NCI-H446 treated with DMSO at 0.1 percent for 48 hours (cell line): Measurements from ENCODE around the gene DNAH14.
"Not testable (repeated sequence)": the region's sequence is repeated elsewhere in the genome, so short reads cannot be mapped to it uniquely, and the experiment has no call there.

Experiments
- DNase-seq: peaks from one replicate; lab custom pipeline; 2025; lab: John Stamatoyannopoulos, UW

The DNAH14 gene

DNA sequence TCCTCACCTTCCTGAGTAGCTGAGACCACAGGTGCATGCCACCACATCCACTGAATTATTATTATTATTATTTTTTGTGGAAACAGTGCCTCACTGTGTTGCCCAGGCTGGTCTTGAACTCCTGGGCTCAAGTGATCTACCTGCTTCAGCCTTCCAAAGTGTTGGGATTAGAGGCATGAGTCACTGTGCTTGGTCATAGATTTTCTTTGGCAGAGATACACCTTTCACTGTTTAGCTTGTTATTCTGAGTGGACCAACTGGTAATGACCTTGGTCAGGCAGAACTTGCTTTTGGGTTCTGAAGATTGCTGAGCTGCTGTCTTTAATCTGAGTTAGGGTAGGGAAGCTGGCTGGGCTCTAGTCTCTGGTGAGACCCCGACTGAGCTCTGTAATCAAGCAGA lies 66.8 kb downstream of the DNAH14 start:
- no peak for DNase-seq

DNA sequence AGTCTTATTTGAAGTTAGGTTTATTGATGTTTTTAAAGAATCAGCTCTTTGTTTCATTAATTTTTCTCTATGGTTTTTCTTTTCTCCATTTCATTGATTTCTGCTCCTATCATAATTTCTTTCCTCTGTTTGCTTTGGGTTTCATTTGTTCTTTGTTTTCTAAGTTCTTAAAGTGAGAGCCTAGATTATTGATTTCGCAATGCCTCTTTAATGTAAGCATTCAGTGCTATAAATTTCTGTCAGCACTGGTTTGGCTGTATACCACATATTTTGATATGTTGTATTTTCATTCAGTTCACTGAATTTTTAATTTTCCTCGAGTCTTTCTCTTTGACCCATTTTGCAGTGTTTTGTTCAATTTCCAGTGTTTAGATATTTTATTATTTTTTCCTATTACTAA lies 68.7 kb downstream of the DNAH14 start:
- DNase-seq, result no peak

DNA sequence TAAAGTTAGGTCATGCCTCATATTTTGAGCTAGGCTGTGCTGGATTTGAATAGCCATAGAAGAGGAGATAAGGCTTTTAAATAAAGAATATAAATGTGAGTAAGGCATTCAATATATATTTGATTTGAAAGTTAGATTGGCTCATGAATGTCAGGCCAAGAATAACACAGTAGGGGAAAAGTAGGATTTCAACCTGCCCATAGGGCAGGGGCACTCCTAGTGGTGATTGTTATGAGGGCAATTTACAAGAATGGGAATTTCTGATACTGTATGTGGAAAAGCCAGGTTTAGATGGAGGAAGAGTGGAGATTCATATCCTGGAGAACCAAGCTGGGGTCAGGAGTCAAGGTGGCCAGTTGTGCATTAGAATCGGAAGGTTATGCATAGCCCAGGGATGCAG lies 74.9 kb downstream of the DNAH14 start:
- no peak for DNase-seq

DNA sequence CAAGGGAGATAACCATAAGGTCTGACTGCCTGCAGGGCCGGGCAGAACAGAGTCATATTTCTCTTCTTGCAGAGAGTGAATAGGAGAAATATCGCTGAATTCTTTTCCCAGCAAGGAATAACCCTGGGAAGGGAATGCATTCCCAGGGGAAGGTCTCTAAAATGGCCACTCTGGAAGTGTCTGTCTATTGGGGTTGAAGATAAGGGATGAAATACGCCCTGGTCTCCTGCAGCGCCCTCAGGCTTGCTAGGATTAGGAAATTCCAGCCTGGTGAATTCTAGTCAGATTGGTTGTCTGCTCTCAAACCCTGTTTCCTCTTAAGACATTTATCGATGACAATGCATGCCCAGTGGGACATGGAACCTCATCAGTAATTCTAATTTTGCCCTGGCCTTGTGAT lies 76.9 kb downstream of the DNAH14 start:
- DNase-seq, result not testable (repeated sequence)

DNA sequence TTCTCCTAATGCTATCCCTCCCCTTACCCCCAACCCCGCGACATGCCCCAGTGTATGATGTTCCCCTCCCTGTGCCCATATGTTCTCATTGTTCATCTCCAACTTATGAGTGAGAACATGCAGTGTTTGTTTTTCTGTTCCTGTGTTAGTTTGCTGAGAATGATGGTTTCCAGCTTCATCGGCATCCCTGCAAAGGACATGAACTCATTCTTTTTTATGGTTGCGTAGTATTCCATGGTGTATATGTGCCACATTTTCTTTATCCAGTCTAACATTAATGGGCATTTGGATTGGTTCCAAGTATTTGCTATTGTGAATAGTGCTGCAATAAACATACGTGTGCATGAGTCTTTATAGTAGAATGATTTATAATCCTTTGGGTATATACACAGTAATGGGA lies 78.6 kb downstream of the DNAH14 start:
- not testable (repeated sequence) for DNase-seq

DNA sequence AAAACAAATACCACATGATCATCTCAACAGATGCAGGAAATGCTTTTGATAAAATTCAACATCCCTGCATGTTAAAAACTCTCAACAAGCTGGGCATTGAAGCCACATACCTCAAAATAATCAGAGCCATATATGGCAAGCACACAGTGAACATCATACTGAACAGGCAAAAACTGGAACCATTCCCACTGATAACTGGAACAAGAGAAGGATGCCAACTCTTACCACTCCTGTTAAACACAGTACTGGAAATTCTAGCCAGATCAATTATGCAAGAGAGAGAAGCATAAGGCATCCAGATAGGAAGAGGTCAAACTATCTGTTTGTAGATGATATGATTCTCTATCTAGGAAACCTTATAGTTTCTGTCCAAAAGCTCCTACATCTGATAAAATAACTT lies 91.6 kb downstream of the DNAH14 start:
- no peak for DNase-seq

DNA sequence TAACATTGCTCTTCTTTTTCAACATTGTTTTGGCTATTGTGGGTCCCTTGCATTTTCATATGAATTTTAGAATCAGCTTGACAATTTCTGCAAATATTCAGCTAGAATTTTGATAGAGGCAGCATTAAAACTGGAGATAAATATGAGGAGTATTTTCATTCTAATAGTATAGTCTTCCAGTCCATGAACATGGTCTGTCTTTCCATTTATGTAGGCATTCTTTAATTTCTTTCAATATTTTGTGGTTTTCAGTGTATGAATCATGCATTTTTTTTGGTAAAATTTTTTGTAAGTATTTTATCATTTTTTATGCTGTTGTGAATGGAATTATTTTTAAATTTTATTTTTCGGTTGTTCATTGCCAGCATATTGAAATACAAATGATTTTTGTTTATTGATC lies 97.2 kb downstream of the DNAH14 start:
- DNase-seq, result no peak

DNA sequence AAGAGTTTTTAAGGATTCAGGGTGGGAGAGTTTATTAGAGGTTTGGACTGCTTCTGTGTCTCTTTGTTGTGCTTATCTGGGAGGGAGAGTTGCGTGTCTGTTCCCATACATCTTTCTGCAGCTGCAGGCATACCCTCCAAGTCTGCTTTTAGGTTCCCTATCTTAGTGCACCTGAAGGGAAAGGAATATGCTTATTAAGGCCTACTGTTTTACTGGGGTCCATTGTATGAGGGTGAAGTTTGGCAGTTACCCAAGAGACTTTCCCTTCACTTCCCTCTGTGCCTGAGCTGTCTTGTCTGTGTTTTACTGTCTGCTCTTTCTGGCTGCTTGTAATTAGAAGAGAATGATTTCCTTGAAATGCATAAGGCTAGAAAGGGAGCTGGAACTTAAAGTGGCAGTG lies 107.0 kb downstream of the DNAH14 start:
- not testable (repeated sequence) for DNase-seq

DNA sequence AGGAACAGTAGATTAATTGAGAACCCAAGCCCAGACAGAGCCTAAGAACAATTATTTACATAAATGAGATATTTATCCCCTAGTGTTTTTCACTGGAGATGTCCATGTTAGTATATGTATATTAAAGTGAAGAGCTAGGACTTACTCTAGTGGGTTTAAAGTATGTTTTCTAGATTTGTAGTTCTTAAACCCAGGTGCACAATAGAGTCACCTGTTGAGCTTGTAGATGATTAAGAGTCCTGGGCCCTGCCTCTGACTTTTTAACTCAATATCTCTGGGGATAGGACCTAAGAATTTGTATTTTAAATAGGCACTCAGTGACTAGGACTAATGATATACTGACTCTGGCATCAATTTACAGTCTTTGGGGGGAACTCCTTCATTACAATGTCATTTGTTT lies 112.8 kb downstream of the DNAH14 start:
- DNase-seq, result no peak

DNA sequence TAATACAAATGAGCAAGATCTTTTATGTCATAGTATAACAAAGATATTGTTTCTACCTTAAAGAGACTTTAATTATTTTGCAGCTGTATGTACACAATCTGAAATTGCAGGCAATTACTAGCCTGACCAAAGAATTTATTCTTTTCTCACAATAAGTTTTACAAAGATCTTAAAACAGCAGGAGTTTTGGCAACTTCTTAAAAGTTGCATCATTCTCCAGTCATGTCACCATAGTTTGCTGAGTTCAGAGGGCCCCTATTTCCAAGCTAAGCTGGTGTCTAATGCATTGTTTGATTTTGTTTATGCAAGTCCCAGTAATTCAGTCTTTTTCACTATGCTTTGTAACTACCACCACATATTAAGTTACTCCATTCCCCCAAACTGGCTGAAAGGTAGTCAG lies 114.8 kb downstream of the DNAH14 start:
- no peak for DNase-seq

DNA sequence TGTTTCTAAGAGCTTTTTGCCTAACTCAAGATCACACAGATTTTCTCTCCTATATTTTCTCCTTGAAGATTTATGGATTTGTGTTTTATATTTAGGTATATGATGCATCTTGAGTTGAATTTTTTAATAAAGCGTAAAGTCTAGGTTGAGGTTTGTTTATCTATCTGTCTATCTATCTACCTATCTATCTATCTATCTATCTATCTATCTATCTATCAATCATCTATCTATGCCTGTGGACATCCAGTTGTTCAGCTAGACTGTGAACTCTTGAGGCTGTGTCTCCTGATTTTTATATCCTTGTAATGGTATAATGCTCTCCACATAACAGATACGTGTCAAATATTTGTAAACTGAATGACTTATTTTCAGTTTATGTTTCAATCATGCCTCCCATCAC lies 120.1 kb downstream of the DNAH14 start:
- DNase-seq, result no peak

DNA sequence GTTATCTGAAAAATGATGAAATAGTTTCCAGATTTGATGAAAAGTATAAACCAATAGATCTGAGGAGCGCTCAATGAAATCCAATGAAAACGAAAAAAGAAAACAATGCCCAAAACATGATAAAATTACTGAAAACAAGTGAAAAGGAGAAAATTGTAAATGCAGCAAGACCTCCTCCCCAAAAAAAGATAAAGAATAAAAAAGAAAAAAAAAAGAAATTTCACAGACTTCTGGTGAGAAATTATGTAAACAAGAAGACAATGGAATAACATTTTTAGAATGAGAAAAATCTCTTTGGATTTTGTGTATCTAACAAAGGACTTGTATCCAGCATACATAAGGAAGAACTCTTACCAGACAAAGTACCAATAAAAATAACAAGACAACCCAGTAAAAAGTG lies 134.2 kb downstream of the DNAH14 start:
- no peak for DNase-seq

DNA sequence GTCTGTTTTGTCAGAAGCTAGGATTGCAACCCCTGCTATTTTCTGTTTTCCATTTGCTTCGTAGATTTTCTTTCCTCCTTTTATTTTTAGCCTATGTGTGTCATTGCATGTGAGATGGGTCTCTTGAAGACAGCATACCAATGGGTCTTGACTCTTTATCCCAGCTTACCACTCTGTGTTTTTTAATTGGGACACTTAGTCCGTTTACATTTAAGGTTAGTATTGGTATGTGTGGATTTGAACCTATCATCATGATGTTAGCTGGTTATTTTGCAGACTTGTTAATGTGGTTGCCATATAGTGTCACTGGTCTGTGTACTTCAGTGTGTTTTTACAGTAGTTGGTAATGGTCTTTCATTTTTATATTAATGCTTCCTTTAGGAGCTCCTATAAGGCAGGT lies 141.5 kb downstream of the DNAH14 start:
- DNase-seq, result no peak

DNA sequence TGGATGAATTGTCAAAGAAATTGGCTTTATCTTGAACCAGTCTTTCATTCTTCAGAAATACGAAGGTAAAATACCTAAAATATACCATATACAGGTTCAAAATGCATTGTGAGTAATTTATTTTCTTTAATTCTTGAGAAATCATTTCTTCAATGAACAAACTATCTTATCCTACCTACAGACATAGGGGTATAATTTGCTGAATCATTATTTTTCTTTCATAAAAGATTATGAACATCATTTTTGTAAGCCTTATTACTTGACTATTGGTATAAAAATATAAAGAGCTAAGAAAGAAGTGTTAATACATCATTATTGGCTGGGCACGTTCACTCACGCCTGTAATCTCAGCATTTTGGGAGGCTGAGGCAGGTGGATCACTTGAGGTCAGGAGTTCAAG lies 167.7 kb downstream of the DNAH14 start:
- no peak for DNase-seq

DNA sequence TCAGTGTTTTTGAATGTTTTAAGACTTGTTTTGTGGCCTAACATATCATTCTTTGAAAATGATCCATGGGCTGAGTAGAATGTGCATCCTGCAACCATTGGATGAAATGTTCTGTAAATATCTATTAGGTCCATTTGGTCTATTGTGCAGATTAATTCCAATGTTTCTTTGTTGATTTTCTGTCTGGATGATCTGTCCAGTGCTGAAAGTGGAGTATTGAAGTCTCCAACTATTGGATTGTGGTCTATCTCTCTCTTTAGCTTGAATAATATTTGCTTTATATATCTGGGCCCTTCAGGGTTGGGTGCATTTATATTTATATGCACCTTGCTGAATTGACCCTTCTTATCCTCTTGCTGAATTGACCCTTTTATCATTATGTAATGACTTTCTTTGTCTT lies 181.5 kb downstream of the DNAH14 start:
- no peak for DNase-seq

DNA sequence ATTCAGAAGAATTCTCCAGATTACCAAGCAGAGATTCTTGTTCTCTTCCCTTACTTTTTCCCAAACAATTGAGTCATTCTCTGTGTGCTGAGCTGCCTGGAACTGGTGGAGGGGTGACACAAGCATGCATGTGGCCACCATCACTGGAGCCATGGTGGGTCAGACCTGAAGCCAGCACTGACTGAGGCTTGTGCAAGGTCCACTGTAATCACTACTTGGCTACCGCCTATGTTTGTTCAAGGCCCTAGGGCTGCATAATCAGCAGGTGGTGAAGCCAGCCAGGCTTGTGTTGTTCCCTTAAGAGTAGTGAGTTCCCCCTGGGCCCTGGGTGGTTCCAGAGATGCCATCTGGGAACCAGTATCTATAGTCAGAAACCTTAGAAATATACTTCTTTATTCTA lies 183.8 kb downstream of the DNAH14 start:
- no peak for DNase-seq

DNA sequence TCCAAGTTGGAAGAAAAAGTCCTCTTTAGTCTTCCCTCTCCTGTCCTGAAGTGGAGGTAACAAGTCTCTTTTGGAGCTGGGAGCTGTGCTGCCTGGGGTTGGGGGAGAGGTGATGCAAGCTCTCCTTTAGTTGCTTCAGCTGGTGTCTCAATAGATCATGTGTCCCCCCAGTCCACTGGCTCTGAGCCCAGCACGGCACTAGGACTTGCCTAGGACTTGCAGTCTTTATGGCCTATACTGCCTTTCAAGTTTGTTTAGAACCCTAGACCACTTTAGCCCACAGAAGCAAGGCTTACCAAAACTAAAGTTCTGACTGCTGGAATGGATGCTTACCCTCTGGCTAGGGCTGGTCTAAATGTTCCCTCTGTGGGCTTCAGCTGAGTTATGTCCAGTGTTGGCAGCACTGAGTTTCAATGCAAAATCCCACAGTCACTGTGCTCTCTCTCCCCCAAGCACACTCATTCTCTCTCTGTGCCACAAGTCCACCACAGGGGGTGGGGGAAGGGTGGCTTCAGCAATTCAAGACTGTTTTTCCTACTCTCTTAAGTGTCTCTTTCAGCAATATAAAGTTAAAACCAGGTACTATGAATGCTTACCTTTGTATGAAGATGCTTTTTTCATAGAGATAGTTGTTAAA lies 185.0 kb downstream of the DNAH14 start:
- no peak for DNase-seq

DNA sequence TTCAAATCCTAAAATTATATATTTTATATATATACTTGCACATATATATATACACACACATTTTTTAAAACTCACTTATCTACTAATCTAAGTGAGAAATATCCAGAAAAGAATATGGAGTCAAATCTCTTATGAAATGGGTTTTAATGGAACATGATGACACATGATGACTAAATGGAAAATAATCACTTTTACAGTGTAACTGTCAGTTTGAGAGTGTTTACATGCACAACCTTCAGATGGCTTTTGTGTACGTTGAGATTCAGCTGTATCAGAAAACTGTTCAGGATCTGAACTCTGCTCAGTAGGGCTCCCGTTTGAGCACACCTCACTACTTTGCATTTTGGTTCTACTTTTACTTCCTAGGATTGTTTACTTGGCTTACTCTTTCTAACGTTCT lies 189.8 kb downstream of the DNAH14 start:
- DNase-seq, result no peak

DNA sequence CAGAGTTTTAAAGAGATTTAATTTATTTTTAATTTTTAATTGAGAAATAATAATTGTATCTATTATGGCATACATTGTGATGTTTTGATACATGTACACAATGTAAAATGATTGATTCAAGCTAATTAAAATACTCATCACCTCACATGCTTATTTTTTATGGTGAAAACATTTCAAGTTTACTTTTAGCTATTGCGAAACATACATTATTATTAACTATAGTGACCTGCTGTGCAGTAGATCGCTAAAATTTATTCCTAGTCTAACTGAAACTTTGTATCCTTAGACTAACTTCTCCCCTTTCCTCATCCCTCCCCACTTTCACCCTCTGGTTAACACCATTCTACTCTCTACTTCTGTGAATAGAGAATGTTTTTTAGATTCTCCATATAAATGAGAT lies 191.6 kb downstream of the DNAH14 start:
- DNase-seq, result no peak

DNA sequence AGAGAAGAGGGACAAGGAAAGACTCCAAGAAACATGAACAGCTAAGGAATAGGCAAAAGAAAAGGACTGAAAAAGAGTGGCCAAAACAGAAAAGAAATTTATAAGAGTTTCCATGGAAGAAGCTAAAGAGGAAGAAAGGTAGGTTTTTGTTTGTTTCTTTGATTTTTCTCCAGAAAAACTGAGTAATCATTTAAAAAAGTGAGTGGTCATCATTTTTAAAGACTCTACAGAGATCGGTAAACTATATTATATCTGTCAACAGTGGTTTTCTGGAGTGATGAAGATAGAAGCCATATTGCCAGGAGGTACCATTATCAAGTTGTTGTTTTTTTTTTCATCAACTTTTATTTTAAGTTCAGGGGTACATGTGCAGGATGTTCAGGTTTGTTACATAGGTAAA lies 202.4 kb downstream of the DNAH14 start:
- DNase-seq, result no peak

DNA sequence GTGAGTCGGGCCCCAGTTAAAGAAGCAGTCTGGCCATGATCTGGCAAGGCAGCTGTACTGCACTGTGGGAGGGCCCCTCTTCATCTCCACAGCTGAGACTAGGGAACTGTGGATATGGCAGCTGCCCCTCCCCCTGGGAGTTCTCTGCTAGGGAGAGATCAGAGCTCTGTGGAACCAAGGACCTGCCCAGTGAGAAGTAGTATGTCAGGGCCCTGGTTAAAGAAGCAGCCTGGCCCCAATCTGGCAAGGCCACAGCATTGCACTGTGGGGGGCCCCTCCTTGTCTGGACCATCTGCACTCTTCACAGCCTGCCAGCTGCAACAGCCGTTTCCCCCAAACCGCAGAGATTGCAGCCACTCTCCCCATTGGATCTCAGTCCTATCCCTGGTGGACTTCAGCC lies 208.5 kb downstream of the DNAH14 start:
- DNase-seq, result no peak

DNA sequence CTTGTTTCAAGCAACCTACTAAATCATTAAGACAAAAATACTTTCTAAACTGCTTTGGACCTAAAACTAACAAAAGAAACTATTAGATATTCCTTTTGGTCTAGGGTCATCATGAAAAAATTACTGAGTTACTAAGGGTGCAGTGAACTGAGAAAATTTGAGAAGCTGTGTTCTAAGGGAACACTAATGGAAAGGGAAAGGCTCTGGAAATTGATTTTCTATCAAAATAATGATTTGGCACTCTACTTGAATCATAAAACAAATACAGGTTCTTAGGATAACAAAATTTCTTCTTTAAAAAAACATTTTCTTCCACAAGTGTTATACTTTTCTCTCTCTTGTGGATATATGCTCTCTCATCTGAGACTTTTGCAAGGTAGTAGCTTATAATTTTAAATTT lies 213.5 kb downstream of the DNAH14 start:
- no peak for DNase-seq

DNA sequence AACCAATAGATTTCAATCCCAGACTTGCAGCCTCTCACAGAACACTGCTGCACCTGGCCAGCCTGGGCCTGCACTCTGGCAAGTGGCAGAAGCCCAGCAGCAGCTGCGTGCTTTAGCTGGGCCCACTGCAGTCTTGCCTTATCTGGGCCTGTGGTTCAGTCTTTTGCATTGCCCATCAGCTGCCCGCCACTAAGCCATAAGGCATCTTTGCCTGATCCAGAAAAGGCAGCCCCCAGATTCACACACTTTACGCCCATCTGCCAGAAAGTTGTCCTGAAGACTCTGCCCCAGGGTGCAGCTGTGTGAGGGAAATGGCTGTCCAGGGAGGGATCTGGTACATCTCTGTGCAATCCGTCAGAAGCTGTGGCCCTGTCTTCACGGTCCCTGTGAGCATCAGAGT lies 217.0 kb downstream of the DNAH14 start:
- no peak for DNase-seq

DNA sequence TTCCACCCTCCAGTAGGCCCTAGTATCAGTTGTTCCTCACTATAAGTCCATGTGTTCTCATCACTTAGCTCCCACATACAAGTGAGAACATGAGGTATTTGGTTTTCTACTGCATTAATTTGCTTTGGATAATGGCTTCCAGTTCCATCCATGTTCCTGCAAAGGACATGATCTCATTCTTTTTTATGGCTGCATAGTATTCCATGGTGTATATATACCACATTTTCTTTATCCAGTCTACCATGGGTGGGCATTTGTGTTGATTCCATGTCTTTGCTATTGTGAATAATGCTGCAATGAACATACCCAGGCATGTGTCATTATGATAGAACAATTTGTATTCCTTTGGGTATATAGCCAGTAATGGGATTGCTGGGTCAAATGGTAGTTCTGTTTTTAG lies 218.3 kb downstream of the DNAH14 start:
- DNase-seq, result not testable (repeated sequence)

DNA sequence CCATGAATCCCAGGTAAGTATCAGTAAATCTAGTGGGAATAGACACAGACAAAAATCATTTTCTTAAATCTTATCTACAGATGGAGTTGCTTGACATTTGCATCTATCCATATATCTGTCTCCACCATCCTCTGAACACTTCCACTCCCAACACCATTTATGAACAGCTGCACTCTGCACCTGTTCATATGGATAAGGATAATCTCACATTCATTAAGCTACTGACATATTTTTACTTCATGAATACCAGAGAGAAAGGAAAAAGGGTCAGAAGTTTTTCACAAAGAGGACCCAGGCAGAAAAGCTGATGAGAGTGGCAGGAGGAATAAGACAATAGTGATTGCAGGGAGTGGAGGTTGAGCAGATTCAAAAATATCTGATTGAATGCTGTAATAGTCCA lies 222.6 kb downstream of the DNAH14 start:
- no peak for DNase-seq
